Activated CD8-positive, alpha-beta T cell treated with anti-CD3 and anti-CD28 coated beads for 36 hours (primary cell): Measurements from ENCODE around the gene EXTL1. TPM values are rescaled to one million over a fixed set of nuclear protein-coding genes. Genes with fewer than 3 reads are reported as not detected.

ENCODE experiments used
- ATAC-seq: fragments of 200-7000 bp; cut with Tn5 transposase; one replicate; pipeline ENCODE4 v1.10.0; 2021; ENCODE audit warnings: mild to moderate bottlenecking, moderate library complexity
- CTCF ChIA-PET: fragments of 350-600 bp; sonication (Branson Sonifier 250); formaldehyde crosslinking; loops from one replicate; lab custom pipeline; 2021; ENCODE audit warnings: antibody characterized with exemption; lab: Charles Lee
- POLR2A ChIA-PET: fragments of 350-600 bp; sonication (Branson Sonifier 250); formaldehyde crosslinking; loops from one replicate; lab custom pipeline; 2021; ENCODE audit warnings: antibody characterized with exemption; lab: Charles Lee
- DNase-seq: peaks from one replicate; pipeline ENCODE4 v3.0.0-alpha.2; 2020
- H3K27ac Mint-ChIP-seq: one replicate; pipeline ENCODE4 v1.8.0; 2021; ENCODE audit warnings: mild to moderate bottlenecking, mixed read lengths
- H3K27me3 Mint-ChIP-seq: one replicate; pipeline ENCODE4 v1.8.0; 2021; ENCODE audit warnings: mixed read lengths
- H3K36me3 Mint-ChIP-seq: one replicate; pipeline ENCODE4 v1.8.0; 2021; ENCODE audit warnings: low read depth, mixed read lengths
- H3K4me1 Mint-ChIP-seq: one replicate; pipeline ENCODE4 v1.8.0; 2021; ENCODE audit warnings: low read depth, mixed read lengths
- H3K4me3 Mint-ChIP-seq: one replicate; pipeline ENCODE4 v1.8.0; 2021; ENCODE audit warnings: mild to moderate bottlenecking, moderate library complexity, mixed read lengths
- H3K9me3 Mint-ChIP-seq: one replicate; pipeline ENCODE4 v1.8.0; 2021; ENCODE audit warnings: mixed read lengths
- CTCF ChIP-seq: fragments of 200-600 bp; IDR thresholded peaks from one replicate; pipeline ENCODE4 v1.8.0; 2022; ENCODE audit warnings: antibody characterized with exemption, mild to moderate bottlenecking
- intact Hi-C: fragments of 100-400 bp; cut with micrococcal nuclease; formaldehyde crosslinking; loops from one replicate; pipeline ENCODE4 v1.10.0; 2022
- total RNA-seq, 2 experiments: library from RNA; stranded (reverse); gene quantifications; one replicate each; pipeline ENCODE4 v1.2.3, GENCODE V29; 2021

The EXTL1 gene
- total RNA-seq, 2 experiments from 2014 or later: not detected

- Mint-ChIP-seq H3K4me3 (no peak overlapping the region), H3K27ac (no peak overlapping the region), H3K36me3 (no peaks in the 10 kb centered on the region), H3K9me3 (no peaks in the 10 kb centered on the region), H3K4me1 (peaks cover 2% of the 10 kb centered on the region), H3K27me3 (peaks cover 47% of the 10 kb centered on the region)
- intact Hi-C loops: no loop called here
- ChIA-PET CTCF (interaction anchor here (1.4 to 5.0 kb wide), 2 partner anchors 10 to 149 kb away, joined by 3 to 31 read pairs; no protein-coding TSS in a partner anchor), POLR2A (no interaction called here)
- DNase-seq (no peak), ATAC-seq (no peak)
- no peak for TF ChIP-seq CTCF
Measured at GRCh38 chr1:26044414-26044813, 22.8 kb downstream of the EXTL1 start.

- POLR2A ChIA-PET: no interaction called here
- ATAC-seq: no peak
- Mint-ChIP-seq H3K27me3 (peaks cover 52% of the 10 kb centered on the region), H3K4me3 (no peak overlapping the region), H3K36me3 (no peaks in the 10 kb centered on the region), H3K9me3 (no peaks in the 10 kb centered on the region), H3K27ac (no peak overlapping the region), H3K4me1 (peaks cover 2% of the 10 kb centered on the region)
- no peak for DNase-seq
- CTCF ChIA-PET: interaction anchor here (1.6 to 5.0 kb wide), 2 partner anchors 9 to 10 kb away, joined by 4 to 31 read pairs; no protein-coding TSS in a partner anchor
- intact Hi-C loops: no loop called here
- no peak for TF ChIP-seq CTCF
Measured at GRCh38 chr1:26044971-26045721, 23.6 kb downstream of the EXTL1 start.

GRCh38 chr1:26045722-26046245, 24.2 kb downstream of the EXTL1 start, which contains the start of gene SLC30A2:
SLC30A2 (minus strand) TSS chr1:26046118; CDS start chr1:26045896, 222 bp downstream.
- DNase-seq (no peak), ATAC-seq (peak; percentile 42)
- no peak within 1 kb of the TSS for H3K27ac Mint-ChIP-seq
- CTCF ChIA-PET: interaction anchor here (1.6 to 5.0 kb wide), 2 partner anchors 9 to 11 kb away, joined by 4 to 31 read pairs; no protein-coding TSS in a partner anchor
- peaks cover 54% of the 10 kb centered on the region for H3K27me3 Mint-ChIP-seq
- POLR2A ChIA-PET: no interaction called here
- H3K9me3 Mint-ChIP-seq: no peaks in the 10 kb centered on the region
- intact Hi-C loops: no loop called here
- peaks cover 2% of the 10 kb centered on the region for H3K4me1 Mint-ChIP-seq
- H3K4me3 Mint-ChIP-seq: no peak within 1 kb of the TSS
- no peaks in the 10 kb centered on the region for H3K36me3 Mint-ChIP-seq
- TF ChIP-seq CTCF: no peak

GRCh38 chr1:26046246-26047095, 24.9 kb downstream of the EXTL1 start:
- intact Hi-C loops: no loop called here
- ChIA-PET CTCF (interaction anchor here (1.6 to 5.0 kb wide), 2 partner anchors 8 to 12 kb away, joined by 4 to 31 read pairs; no protein-coding TSS in a partner anchor), POLR2A (no interaction called here)
- DNase-seq (no peak), ATAC-seq (no peak)
- H3K4me3 Mint-ChIP-seq: no peak overlapping the region
- no peak overlapping the region for H3K27ac Mint-ChIP-seq
- H3K9me3 Mint-ChIP-seq: no peaks in the 10 kb centered on the region
- H3K4me1 Mint-ChIP-seq: peaks cover 2% of the 10 kb centered on the region
- H3K27me3 Mint-ChIP-seq: peaks cover 58% of the 10 kb centered on the region
- TF ChIP-seq CTCF: no peak
- no peaks in the 10 kb centered on the region for H3K36me3 Mint-ChIP-seq
